GM21381 (cell line): ENCODE results near the gene HDLBP.

Experiments
- ATAC-seq: cut with Tn5 transposase; IDR thresholded peaks from one replicate; pipeline ENCODE4 v1.9.1; 2021; ENCODE audit warnings: mild to moderate bottlenecking, moderate library complexity; ENCODE audit not compliant: unreplicated experiment

The HDLBP gene

GRCh38 chr2:241315093-241315878, at the start of gene HDLBP:
Gene HDLBP, minus strand, starts transcription at chr2:241315672. Its CDS starts 48,803 bp downstream, at chr2:241266869.
- peak; percentile 69 for ATAC-seq

- no peak for ATAC-seq
Observed at GRCh38 chr2:241364781-241365180, 49.3 kb upstream of the HDLBP start.

GRCh38 chr2:241363426-241363825, 48.0 kb upstream of the HDLBP start:
- ATAC-seq, result no peak

GRCh38 chr2:241359481-241360045, 44.1 kb upstream of the HDLBP start:
- no peak for ATAC-seq

- peak; percentile 28 for ATAC-seq
Observed at GRCh38 chr2:241358470-241358869, 43.0 kb upstream of the HDLBP start.

GRCh38 chr2:241357531-241357930, 42.1 kb upstream of the HDLBP start:
- no peak for ATAC-seq

GRCh38 chr2:241356871-241357260, 41.4 kb upstream of the HDLBP start:
- no peak for ATAC-seq

GRCh38 chr2:241355983-241356870, 40.8 kb upstream of the HDLBP start, which contains the start of gene FARP2:
Gene FARP2, plus strand, starts transcription at chr2:241356285. Its CDS starts 16,823 bp downstream, at chr2:241373108.
- peak; percentile 82 for ATAC-seq

- no peak for ATAC-seq
Observed at GRCh38 chr2:241354668-241355658, 39.5 kb upstream of the HDLBP start.

GRCh38 chr2:241352227-241352626, 36.8 kb upstream of the HDLBP start:
- ATAC-seq, result no peak

- no peak for ATAC-seq
Observed at GRCh38 chr2:241351640-241352031, 36.2 kb upstream of the HDLBP start.

- ATAC-seq, result no peak
Observed at GRCh38 chr2:241350878-241351639, 35.6 kb upstream of the HDLBP start.

GRCh38 chr2:241350530-241350877, 35.0 kb upstream of the HDLBP start:
- no peak for ATAC-seq

GRCh38 chr2:241349941-241350340, 34.5 kb upstream of the HDLBP start:
- ATAC-seq, result no peak

GRCh38 chr2:241344925-241345651, 29.6 kb upstream of the HDLBP start:
- ATAC-seq, result no peak

GRCh38 chr2:241340631-241341163, 25.2 kb upstream of the HDLBP start:
- ATAC-seq, result no peak

GRCh38 chr2:241339839-241340630, 24.6 kb upstream of the HDLBP start:
- no peak for ATAC-seq

- no peak for ATAC-seq
Observed at GRCh38 chr2:241334813-241335212, 19.3 kb upstream of the HDLBP start.
